HEK293 (cell line): ENCODE data around the gene SORD.

ENCODE experiments used
- CTCF ChIA-PET: fragments of 350-600 bp; formaldehyde crosslinking; extraction: SDS; loops from one replicate; lab custom pipeline; 2021; ENCODE audit warnings: antibody characterized with exemption; lab: Yijun Ruan, JAX
- POLR2A ChIA-PET: fragments of 300-600 bp; formaldehyde crosslinking; extraction: SDS; loops from one replicate; lab custom pipeline; 2020; ENCODE audit warnings: antibody characterized with exemption, inconsistent platforms; lab: Yijun Ruan, JAX
- H3K27ac ChIP-seq: fragments of 200-500 bp; sonication (Bioruptor generic); 2 replicates; pipeline ENCODE4 v1.5.1; 2014; ENCODE audit warnings: low read depth, low read length, control low read depth, inconsistent platforms; ENCODE audit errors: extremely low read depth
- H3K36me3 ChIP-seq, 2 experiments: fragments of 200-500 bp in 1 of 2; sonication (Bioruptor generic) in 1 of 2; 1 replicate in 1 of 2; 2 replicates in 1 of 2; pipeline ENCODE4 v1.5.1; 2014 to 2017; ENCODE audit warnings: inconsistent platforms in 2 of 2, low read length in 2 of 2; ENCODE audit not compliant: control insufficient read depth in 2 of 2, insufficient read depth in 1 of 2
- H3K4me1 ChIP-seq: fragments of 200-500 bp; sonication (Bioruptor generic); 2 replicates; pipeline ENCODE4 v1.5.1; 2014; ENCODE audit warnings: mild to moderate bottlenecking, low read length, inconsistent platforms; ENCODE audit not compliant: control insufficient read depth, insufficient read depth
- H3K4me3 ChIP-seq: 2 replicates; pipeline ENCODE4 v1.5.1; 2011; ENCODE audit warnings: low read depth, mild to moderate bottlenecking, control low read depth, low read length, moderate library complexity
- H3K9me3 ChIP-seq: fragments of 200-500 bp; sonication (Bioruptor generic); 2 replicates; pipeline ENCODE4 v1.5.1; 2014; ENCODE audit warnings: low read depth, low read length, inconsistent platforms; ENCODE audit not compliant: control insufficient read depth, insufficient read depth
- EGR2 ChIP-seq: fragments of 450-650 bp; formaldehyde crosslinking; IDR thresholded peaks from 2 replicates; pipeline ENCODE4 v1.5.1; 2016; ENCODE audit warnings: low read depth, missing biosample characterization, missing genetic modification characterization
- GLI2 ChIP-seq: fragments of 450-650 bp; formaldehyde crosslinking; IDR thresholded peaks from 2 replicates; pipeline ENCODE4; 2017; ENCODE audit warnings: missing biosample characterization, missing genetic modification characterization, low read depth, borderline replicate concordance
- KLF9 ChIP-seq: fragments of 450-650 bp; formaldehyde crosslinking; IDR thresholded peaks from 2 replicates; pipeline ENCODE4 v1.5.1; 2016; ENCODE audit warnings: missing biosample characterization, missing genetic modification characterization, low read depth
- MEIS1 ChIP-seq: sonication (generic); formaldehyde crosslinking; IDR thresholded peaks from 2 replicates; pipeline ENCODE4 v1.8.1; 2022; ENCODE audit warnings: missing genetic modification reagents, mild to moderate bottlenecking, borderline replicate concordance
- SETDB1 ChIP-seq: IDR thresholded peaks from one replicate; pipeline ENCODE4 v1.6.1; 2017; ENCODE audit warnings: mild to moderate bottlenecking, low read length, moderate library complexity, mixed read lengths; ENCODE audit not compliant: insufficient read length
- ZBTB48 ChIP-seq: fragments of 450-650 bp; formaldehyde crosslinking; IDR thresholded peaks from 2 replicates; pipeline ENCODE4 v1.5.1; 2016; ENCODE audit warnings: missing biosample characterization, missing genetic modification characterization
- ZNF202 ChIP-seq: fragments of 450-650 bp; formaldehyde crosslinking; IDR thresholded peaks from 2 replicates; pipeline ENCODE4 v1.5.1; 2016; ENCODE audit warnings: missing biosample characterization, missing genetic modification characterization, borderline replicate concordance
- ZNF324 ChIP-seq: fragments of 450-650 bp; formaldehyde crosslinking; IDR thresholded peaks from 2 replicates; pipeline ENCODE4 v1.5.1; 2016; ENCODE audit warnings: missing biosample characterization, missing genetic modification characterization
- ZNF747 ChIP-seq: fragments of 450-650 bp; formaldehyde crosslinking; IDR thresholded peaks from 2 replicates; pipeline ENCODE4 v1.5.1; 2016; ENCODE audit warnings: missing biosample characterization, missing genetic modification characterization
- TF ChIP-seq, protein P1 (sequence below): fragments of 450-650 bp; formaldehyde crosslinking; IDR thresholded peaks from 2 replicates; pipeline ENCODE4 v1.5.1; 2017; ENCODE audit warnings: missing biosample characterization, missing genetic modification characterization
- TF ChIP-seq, protein P2 (sequence below): IDR thresholded peaks from 2 replicates; pipeline ENCODE4 v1.6.1; 2011; ENCODE audit warnings: mild to moderate bottlenecking, low read depth, low read length, borderline replicate concordance
- TF ChIP-seq, protein P3 (sequence below): fragments of 450-650 bp; formaldehyde crosslinking; IDR thresholded peaks from 2 replicates; pipeline ENCODE4 v1.5.1; 2016; ENCODE audit warnings: missing biosample characterization, missing genetic modification characterization, low read depth

The SORD gene

DNA sequence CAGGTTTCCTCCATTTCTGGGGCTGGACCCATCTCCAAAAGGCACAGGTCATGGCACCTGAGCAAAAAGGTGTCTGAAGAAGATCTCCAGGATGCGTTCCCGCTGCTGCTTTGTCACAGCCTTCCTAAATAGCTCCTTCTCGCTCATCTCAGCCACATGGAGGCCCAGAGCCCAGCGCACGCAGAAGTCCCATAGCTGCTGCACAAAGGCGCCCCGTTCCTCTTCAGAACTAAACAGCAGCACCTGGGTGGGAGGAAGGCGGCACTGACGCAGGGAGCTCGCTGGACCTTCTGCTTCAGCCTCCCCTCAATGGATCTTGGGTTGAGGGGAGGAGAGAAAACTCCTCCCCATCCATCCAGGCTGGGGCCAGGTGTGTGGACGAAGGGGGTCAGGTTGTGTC is 82.6 kb downstream of the SORD start:
- no peak overlapping the region for H3K4me3 ChIP-seq
- no peak for TF ChIP-seq MEIS1 (CRISPR knock-in tag)
- H3K9me3 ChIP-seq: no peaks in the 10 kb centered on the region
- H3K4me1 ChIP-seq: no peaks in the 10 kb centered on the region
- H3K27ac ChIP-seq: no peak overlapping the region
- no peaks in the 10 kb centered on the region for H3K36me3 ChIP-seq
- CTCF ChIA-PET: interaction anchor here (1.6 kb wide), 1 partner anchor 12 kb away, joined by 9 read pairs; no protein-coding TSS in a partner anchor
- POLR2A ChIA-PET: no interaction called here

DNA sequence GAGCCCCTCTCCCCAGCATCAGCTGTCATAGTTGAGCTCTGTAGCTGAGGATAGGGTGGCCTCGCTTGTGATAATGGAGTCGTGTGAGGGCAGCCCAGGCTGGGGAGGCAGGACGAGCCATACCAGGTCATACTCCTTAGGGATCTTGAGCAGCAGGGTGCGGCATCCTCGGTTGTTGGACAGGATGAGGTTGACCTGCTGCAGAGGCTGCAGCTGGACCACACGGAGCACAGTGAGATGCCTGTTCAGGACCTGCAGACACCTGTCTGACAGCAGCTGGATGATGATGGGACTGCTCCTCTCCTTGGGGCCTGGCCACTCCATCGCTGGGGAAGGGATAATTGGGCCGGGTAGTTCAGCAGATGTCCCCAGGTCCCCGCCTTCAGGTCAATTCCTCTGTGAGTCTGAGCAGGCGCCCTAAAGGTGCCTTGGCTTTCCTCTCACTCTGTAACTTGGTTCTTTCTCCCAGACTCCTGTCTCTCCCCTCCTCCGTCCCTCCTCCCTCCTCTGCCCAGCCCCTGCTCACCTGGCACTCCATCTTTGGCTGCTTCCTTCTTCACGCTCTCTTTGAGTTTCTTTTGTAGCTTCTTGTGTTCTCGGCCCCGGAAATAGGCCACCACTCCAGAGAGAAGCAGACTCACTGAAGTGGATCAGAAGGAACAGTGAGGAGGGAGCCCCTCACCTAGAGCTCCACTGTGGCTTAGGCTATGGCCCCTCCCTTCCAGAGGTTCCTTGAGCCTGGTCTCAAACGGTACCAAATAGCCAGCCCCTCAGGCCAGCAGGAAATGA is 83.2 kb downstream of the SORD start:
- Histone ChIP-seq H3K4me3 (no peak overlapping the region), H3K36me3 (no peaks in the 10 kb centered on the region), H3K9me3 (no peaks in the 10 kb centered on the region), H3K4me1 (no peaks in the 10 kb centered on the region), H3K27ac (no peak overlapping the region)
- TF ChIP-seq ZNF747 (no peak), KLF9 (tag by site-specific recombination) (no peak), EGR2 (tag by site-specific recombination) (no peak), ZBTB48 (tag by site-specific recombination) (no peak), GLI2 (tag by site-specific recombination) (no peak), SETDB1 (no peak)
- TF ChIP-seq, protein P1, sequence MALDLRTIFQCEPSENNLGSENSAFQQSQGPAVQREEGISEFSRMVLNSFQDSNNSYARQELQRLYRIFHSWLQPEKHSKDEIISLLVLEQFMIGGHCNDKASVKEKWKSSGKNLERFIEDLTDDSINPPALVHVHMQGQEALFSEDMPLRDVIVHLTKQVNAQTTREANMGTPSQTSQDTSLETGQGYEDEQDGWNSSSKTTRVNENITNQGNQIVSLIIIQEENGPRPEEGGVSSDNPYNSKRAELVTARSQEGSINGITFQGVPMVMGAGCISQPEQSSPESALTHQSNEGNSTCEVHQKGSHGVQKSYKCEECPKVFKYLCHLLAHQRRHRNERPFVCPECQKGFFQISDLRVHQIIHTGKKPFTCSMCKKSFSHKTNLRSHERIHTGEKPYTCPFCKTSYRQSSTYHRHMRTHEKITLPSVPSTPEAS (tag by site-specific recombination): no peak
- CTCF ChIA-PET: interaction anchor here (1.6 kb wide), 1 partner anchor 12 kb away, joined by 9 read pairs; no protein-coding TSS in a partner anchor
- POLR2A ChIA-PET: no interaction called here

DNA sequence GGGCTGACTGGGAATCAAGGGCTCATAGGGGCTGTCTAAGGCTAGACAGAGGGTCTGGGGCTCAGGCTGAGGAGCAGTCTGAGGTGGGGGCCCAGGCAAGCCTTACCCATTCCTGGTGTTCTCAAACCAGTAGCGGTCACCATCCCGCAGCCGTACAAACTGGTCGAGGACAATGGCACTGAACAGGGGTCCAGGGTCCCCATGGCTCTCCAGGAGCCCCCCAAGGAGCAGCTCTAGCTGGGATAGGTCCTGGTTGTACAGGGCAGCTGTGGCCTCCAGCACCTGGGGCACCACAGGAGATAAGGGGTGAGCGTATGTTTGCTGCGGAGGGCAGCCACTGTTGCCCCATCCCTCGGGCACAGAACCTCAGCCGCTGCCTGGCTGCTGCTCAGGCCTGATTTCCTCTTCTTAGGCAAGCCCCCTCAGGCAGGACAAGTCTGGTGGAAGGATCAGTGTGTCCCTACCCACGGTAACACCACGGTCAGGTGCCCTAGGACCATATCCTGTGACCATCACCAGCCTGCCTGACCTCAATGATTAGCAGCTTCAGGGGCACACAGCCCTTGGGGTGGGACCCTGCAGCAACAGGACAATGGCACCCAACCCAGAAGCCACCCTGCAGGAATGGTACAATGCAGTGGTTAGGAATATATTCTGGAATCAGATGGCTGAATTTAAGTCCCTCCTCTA is 85.1 kb downstream of the SORD start:
- POLR2A ChIA-PET: no interaction called here
- TF ChIP-seq ZNF324 (tag by site-specific recombination) (no peak), ZNF202 (tag by site-specific recombination) (no peak)
- TF ChIP-seq, protein P2, sequence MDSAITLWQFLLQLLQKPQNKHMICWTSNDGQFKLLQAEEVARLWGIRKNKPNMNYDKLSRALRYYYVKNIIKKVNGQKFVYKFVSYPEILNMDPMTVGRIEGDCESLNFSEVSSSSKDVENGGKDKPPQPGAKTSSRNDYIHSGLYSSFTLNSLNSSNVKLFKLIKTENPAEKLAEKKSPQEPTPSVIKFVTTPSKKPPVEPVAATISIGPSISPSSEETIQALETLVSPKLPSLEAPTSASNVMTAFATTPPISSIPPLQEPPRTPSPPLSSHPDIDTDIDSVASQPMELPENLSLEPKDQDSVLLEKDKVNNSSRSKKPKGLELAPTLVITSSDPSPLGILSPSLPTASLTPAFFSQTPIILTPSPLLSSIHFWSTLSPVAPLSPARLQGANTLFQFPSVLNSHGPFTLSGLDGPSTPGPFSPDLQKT: no peak
- TF ChIP-seq, protein P3, sequence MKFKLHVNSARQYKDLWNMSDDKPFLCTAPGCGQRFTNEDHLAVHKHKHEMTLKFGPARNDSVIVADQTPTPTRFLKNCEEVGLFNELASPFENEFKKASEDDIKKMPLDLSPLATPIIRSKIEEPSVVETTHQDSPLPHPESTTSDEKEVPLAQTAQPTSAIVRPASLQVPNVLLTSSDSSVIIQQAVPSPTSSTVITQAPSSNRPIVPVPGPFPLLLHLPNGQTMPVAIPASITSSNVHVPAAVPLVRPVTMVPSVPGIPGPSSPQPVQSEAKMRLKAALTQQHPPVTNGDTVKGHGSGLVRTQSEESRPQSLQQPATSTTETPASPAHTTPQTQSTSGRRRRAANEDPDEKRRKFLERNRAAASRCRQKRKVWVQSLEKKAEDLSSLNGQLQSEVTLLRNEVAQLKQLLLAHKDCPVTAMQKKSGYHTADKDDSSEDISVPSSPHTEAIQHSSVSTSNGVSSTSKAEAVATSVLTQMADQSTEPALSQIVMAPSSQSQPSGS (tag by site-specific recombination): no peak
- Histone ChIP-seq H3K9me3 (no peaks in the 10 kb centered on the region), H3K36me3 (no peaks in the 10 kb centered on the region), H3K27ac (no peak overlapping the region), H3K4me1 (no peaks in the 10 kb centered on the region), H3K4me3 (no peak overlapping the region)
- CTCF ChIA-PET: no interaction called here
